GM23338 (cell line): Measurements from ENCODE around the gene CDK14.

ENCODE experiments used
- CREB1 ChIP-seq: fragments of 250-450 bp; sonication (Bioruptor Pico); IDR thresholded peaks from 2 replicates; pipeline ENCODE4 v1.5.0; 2020; ENCODE audit warnings: low read depth, mild to moderate bottlenecking, moderate library complexity
- EZH2 ChIP-seq: fragments of 200-600 bp; sonication (generic); IDR thresholded peaks from one replicate; pipeline ENCODE4 v1.8.0; 2017; ENCODE audit warnings: antibody characterized with exemption, mild to moderate bottlenecking, low read depth; ENCODE audit not compliant: unreplicated experiment
- EZH2phosphoT487 ChIP-seq: fragments of 200-600 bp; sonication (generic); IDR thresholded peaks from one replicate; pipeline ENCODE4 v1.8.1; 2018; ENCODE audit warnings: antibody characterized with exemption; ENCODE audit not compliant: unreplicated experiment
- JUNB ChIP-seq: IDR thresholded peaks from one replicate; pipeline ENCODE4 v1.6.1; 2016; ENCODE audit warnings: antibody characterized with exemption; ENCODE audit not compliant: unreplicated experiment
- NANOG ChIP-seq: IDR thresholded peaks from 2 replicates; pipeline ENCODE4 v1.6.1; 2016; ENCODE audit warnings: antibody characterized with exemption, borderline replicate concordance
- POLR2AphosphoS5 ChIP-seq: IDR thresholded peaks from 2 replicates; pipeline ENCODE4 v1.6.1; 2016; ENCODE audit warnings: antibody characterized with exemption, low read depth
- REST ChIP-seq: IDR thresholded peaks from one replicate; pipeline ENCODE4 v1.6.1; 2018; ENCODE audit warnings: antibody characterized with exemption; ENCODE audit not compliant: unreplicated experiment
- TF ChIP-seq, protein P1 (sequence below), 2 experiments: fragments of 200-600 bp in 1 of 2; sonication (generic) in 1 of 2; conservative IDR thresholded peaks; 2 replicates each; pipeline versions ENCODE4 v1.5.1 to v1.6.1; 2016 to 2017; ENCODE audit warnings: antibody characterized with exemption in 2 of 2, low read depth in 2 of 2, mild to moderate bottlenecking in 2 of 2, moderate library complexity in 1 of 2
- TF ChIP-seq, protein P2 (sequence below): IDR thresholded peaks from 2 replicates; pipeline ENCODE4 v1.6.1; 2016; ENCODE audit warnings: antibody characterized with exemption

DNA sequence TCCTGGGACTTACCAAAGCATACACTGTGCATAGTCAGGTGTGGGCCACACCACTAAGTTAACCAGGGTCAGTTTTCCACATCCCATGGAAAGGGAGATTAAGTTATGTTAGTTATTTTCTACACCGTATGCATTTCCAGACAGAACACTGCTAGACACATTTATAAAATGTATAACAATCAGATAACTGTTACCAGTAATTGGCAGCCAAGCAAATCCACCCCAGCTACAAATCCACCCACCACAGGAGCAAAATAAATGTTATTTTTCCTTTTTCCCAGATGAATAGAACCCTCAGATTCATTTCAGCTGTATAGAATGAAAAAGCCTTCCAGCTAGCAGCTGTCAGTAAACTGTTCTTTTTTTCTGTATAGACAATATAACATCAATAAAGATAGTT, 411.2 kb downstream of the CDK14 start:
- TF ChIP-seq, protein P1, sequence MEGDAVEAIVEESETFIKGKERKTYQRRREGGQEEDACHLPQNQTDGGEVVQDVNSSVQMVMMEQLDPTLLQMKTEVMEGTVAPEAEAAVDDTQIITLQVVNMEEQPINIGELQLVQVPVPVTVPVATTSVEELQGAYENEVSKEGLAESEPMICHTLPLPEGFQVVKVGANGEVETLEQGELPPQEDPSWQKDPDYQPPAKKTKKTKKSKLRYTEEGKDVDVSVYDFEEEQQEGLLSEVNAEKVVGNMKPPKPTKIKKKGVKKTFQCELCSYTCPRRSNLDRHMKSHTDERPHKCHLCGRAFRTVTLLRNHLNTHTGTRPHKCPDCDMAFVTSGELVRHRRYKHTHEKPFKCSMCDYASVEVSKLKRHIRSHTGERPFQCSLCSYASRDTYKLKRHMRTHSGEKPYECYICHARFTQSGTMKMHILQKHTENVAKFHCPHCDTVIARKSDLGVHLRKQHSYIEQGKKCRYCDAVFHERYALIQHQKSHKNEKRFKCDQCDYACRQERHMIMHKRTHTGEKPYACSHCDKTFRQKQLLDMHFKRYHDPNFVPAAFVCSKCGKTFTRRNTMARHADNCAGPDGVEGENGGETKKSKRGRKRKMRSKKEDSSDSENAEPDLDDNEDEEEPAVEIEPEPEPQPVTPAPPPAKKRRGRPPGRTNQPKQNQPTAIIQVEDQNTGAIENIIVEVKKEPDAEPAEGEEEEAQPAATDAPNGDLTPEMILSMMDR (conservative IDR thresholded peaks at IDR 0.05; ENCODE audit: low read depth in 2 of 2) = no peak
- TF ChIP-seq, protein P2, sequence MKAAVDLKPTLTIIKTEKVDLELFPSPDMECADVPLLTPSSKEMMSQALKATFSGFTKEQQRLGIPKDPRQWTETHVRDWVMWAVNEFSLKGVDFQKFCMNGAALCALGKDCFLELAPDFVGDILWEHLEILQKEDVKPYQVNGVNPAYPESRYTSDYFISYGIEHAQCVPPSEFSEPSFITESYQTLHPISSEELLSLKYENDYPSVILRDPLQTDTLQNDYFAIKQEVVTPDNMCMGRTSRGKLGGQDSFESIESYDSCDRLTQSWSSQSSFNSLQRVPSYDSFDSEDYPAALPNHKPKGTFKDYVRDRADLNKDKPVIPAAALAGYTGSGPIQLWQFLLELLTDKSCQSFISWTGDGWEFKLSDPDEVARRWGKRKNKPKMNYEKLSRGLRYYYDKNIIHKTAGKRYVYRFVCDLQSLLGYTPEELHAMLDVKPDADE = no peak
- TF ChIP-seq EZH2phosphoT487 = no peak
- TF ChIP-seq POLR2AphosphoS5 = no peak
- TF ChIP-seq NANOG = no peak
- no peak for TF ChIP-seq REST
- no peak for TF ChIP-seq EZH2
- TF ChIP-seq CREB1 (CRISPR knock-in tag) = no peak
- no peak for TF ChIP-seq JUNB
